ENCODE measurements around the gene TMUB2. TPM values are rescaled to one million over a fixed set of nuclear protein-coding genes. Genes with fewer than 3 reads are reported as not detected.
"Not testable (repeated sequence)": the region's sequence is repeated elsewhere in the genome, so short reads cannot be mapped to it uniquely, and the experiment has no call there.

TMUB2 gene
- total RNA-seq: 10 to 100 TPM; 24.0 to 41.8 (median 31.8) TPM

GRCh38 chr17:44186307-44187130, at the start of gene TMUB2:
Gene TMUB2, plus strand, starts transcription at chr17:44186972. Its CDS starts 737 bp downstream, at chr17:44187709.
- ATAC-seq (replicated peaks in 6 of 8): peak; percentile 86 to 93 (median 88)
- in situ Hi-C loops (cut with MboI; ENCODE audit: low pct_unique_long_range_greater_than_20kb in 2 of 9, low sequenced_read_pairs in 9 of 9, unreplicated experiment in 9 of 9): no loop called here

GRCh38 chr17:44137891-44138709, 48.7 kb upstream of the TMUB2 start:
- peak overlapping the region; percentile 84 to 87 for H3K27ac ChIP-seq
- ATAC-seq (replicated peaks in 6 of 8): peak; percentile 85 to 94 (median 92)
- H3K4me1 ChIP-seq (replicated peaks in 1 of 2): peaks cover 13 to 19% of the 10 kb centered on the region in 2 donors
- in situ Hi-C loops (cut with MboI; ENCODE audit: low pct_unique_long_range_greater_than_20kb in 2 of 9, low sequenced_read_pairs in 9 of 9, unreplicated experiment in 9 of 9): no loop called here
- peak overlapping the region in 4 of 5 donors; percentile 1 to 18 (median 8) for H3K4me3 ChIP-seq
- WGBS, 10 experiments: 0 to 9% (median 0%) methylated on average over 2 to 13 of the region's 20 CpGs; no CpG with 5 or more reads in 5 of the 10 experiments

More at GRCh38 chr17:44186307-44187130, at the start of gene TMUB2:
- H3K4me3 ChIP-seq: peak within 1 kb of the TSS; percentile 56 to 79 (median 70)
- WGBS, 10 experiments: 0 to 10% (median 0%) methylated on average over 1 to 10 of the region's 50 CpGs; no CpG with 5 or more reads in 3 of the 10 experiments
- peaks cover 17 to 19% of the 10 kb centered on the region in 2 donors for H3K4me1 ChIP-seq (replicated peaks in 1 of 2)
- H3K27ac ChIP-seq: peak within 1 kb of the TSS; percentile 95

GRCh38 chr17:44143921-44144320, 42.9 kb upstream of the TMUB2 start:
- H3K4me3 ChIP-seq; in situ Hi-C loops (cut with MboI; ENCODE audit: low pct_unique_long_range_greater_than_20kb in 2 of 9, low sequenced_read_pairs in 9 of 9, unreplicated experiment in 9 of 9); ATAC-seq (replicated peaks in 6 of 8); H3K27ac ChIP-seq; H3K4me1 ChIP-seq (replicated peaks in 1 of 2): not testable (repeated sequence)
- WGBS, 10 experiments: 89 to 100% (median 100%) methylated on average over 1 to 8 of the region's 8 CpGs; no CpG with 5 or more reads in 3 of the 10 experiments

GRCh38 chr17:44144966-44145739, 41.6 kb upstream of the TMUB2 start:
- ATAC-seq (replicated peaks in 6 of 8): no peak
- Histone ChIP-seq H3K27ac (no peak overlapping the region), H3K4me3 (no peak overlapping the region), H3K4me1 (replicated peaks in 1 of 2) (peaks cover 0 to 6% of the 10 kb centered on the region in 2 donors)
- in situ Hi-C loops (cut with MboI; ENCODE audit: low pct_unique_long_range_greater_than_20kb in 2 of 9, low sequenced_read_pairs in 9 of 9, unreplicated experiment in 9 of 9): no loop called here
- WGBS, 10 experiments: 73 to 100% (median 95%) methylated on average over 1 to 6 of the region's 7 CpGs; no CpG with 5 or more reads in 1 of the 10 experiments

GRCh38 chr17:44146375-44147346, 40.1 kb upstream of the TMUB2 start:
- 14 to 100% (median 50%) methylated on average over 1 to 2 of the region's 2 CpGs; no CpG with 5 or more reads in 3 of the 10 experiments for WGBS, 10 experiments
- in situ Hi-C loops (cut with MboI; ENCODE audit: low pct_unique_long_range_greater_than_20kb in 2 of 9, low sequenced_read_pairs in 9 of 9, unreplicated experiment in 9 of 9): no loop called here
- ATAC-seq (replicated peaks in 6 of 8): no peak
- Histone ChIP-seq H3K4me3 (no peak overlapping the region), H3K27ac (no peak overlapping the region), H3K4me1 (replicated peaks in 1 of 2) (peaks cover 0 to 3% of the 10 kb centered on the region in 2 donors)

GRCh38 chr17:44147812-44148211, 39.0 kb upstream of the TMUB2 start:
- Histone ChIP-seq H3K4me1 (replicated peaks in 1 of 2) (no peaks in the 10 kb centered on the region), H3K27ac (no peak overlapping the region), H3K4me3 (no peak overlapping the region)
- 83 to 100% methylated on average over 1 of the region's 4 CpGs; no CpG with 5 or more reads in 8 of the 10 experiments for WGBS, 10 experiments
- peak in 1 of 8 experiments; percentile 18 for ATAC-seq (replicated peaks in 6 of 8)
- in situ Hi-C loops (cut with MboI; ENCODE audit: low pct_unique_long_range_greater_than_20kb in 2 of 9, low sequenced_read_pairs in 9 of 9, unreplicated experiment in 9 of 9): no loop called here

GRCh38 chr17:44149066-44149465, 37.7 kb upstream of the TMUB2 start:
- ATAC-seq (replicated peaks in 6 of 8); in situ Hi-C loops (cut with MboI; ENCODE audit: low pct_unique_long_range_greater_than_20kb in 2 of 9, low sequenced_read_pairs in 9 of 9, unreplicated experiment in 9 of 9); H3K4me1 ChIP-seq (replicated peaks in 1 of 2); H3K4me3 ChIP-seq; H3K27ac ChIP-seq: not testable (repeated sequence)
- WGBS, 10 experiments: 92 to 100% (median 97%) methylated on average over 1 to 2 of the region's 3 CpGs; no CpG with 5 or more reads in 6 of the 10 experiments

GRCh38 chr17:44149750-44150329, 36.9 kb upstream of the TMUB2 start:
- H3K4me1 ChIP-seq (replicated peaks in 1 of 2): no peaks in the 10 kb centered on the region
- H3K4me3 ChIP-seq: no peak overlapping the region
- WGBS, 10 experiments: 83 to 100% (median 96%) methylated on average over 1 to 4 of the region's 4 CpGs; no CpG with 5 or more reads in 2 of the 10 experiments
- no peak overlapping the region for H3K27ac ChIP-seq
- ATAC-seq (replicated peaks in 6 of 8): no peak
- in situ Hi-C loops (cut with MboI; ENCODE audit: low pct_unique_long_range_greater_than_20kb in 2 of 9, low sequenced_read_pairs in 9 of 9, unreplicated experiment in 9 of 9): no loop called here

GRCh38 chr17:44152875-44153274, 33.9 kb upstream of the TMUB2 start:
- no peak overlapping the region for H3K4me3 ChIP-seq
- in situ Hi-C loops (cut with MboI; ENCODE audit: low pct_unique_long_range_greater_than_20kb in 2 of 9, low sequenced_read_pairs in 9 of 9, unreplicated experiment in 9 of 9): no loop called here
- WGBS, 10 experiments: 93 to 100% (median 100%) methylated on average over 1 to 4 of the region's 4 CpGs; no CpG with 5 or more reads in 4 of the 10 experiments
- no peak overlapping the region for H3K27ac ChIP-seq
- no peaks in the 10 kb centered on the region for H3K4me1 ChIP-seq (replicated peaks in 1 of 2)
- no peak for ATAC-seq (replicated peaks in 6 of 8)

- Histone ChIP-seq H3K27ac (no peak overlapping the region), H3K4me3 (no peak overlapping the region), H3K4me1 (replicated peaks in 1 of 2) (no peaks in the 10 kb centered on the region)
- in situ Hi-C loops (cut with MboI; ENCODE audit: low pct_unique_long_range_greater_than_20kb in 2 of 9, low sequenced_read_pairs in 9 of 9, unreplicated experiment in 9 of 9): no loop called here
- 100% methylated on average over 1 to 2 of the region's 2 CpGs; no CpG with 5 or more reads in 5 of the 10 experiments for WGBS, 10 experiments
- no peak for ATAC-seq (replicated peaks in 6 of 8)
Measured at GRCh38 chr17:44155488-44155887, 31.3 kb upstream of the TMUB2 start.

- H3K4me1 ChIP-seq (replicated peaks in 1 of 2): no peaks in the 10 kb centered on the region
- no peak overlapping the region for H3K27ac ChIP-seq
- ATAC-seq (replicated peaks in 6 of 8): peak in 1 of 8 experiments; percentile 19
- in situ Hi-C loops (cut with MboI; ENCODE audit: low pct_unique_long_range_greater_than_20kb in 2 of 9, low sequenced_read_pairs in 9 of 9, unreplicated experiment in 9 of 9): no loop called here
- WGBS, 10 experiments: 76 to 100% (median 95%) methylated on average over 3 to 11 of the region's 15 CpGs
- no peak overlapping the region for H3K4me3 ChIP-seq
Measured at GRCh38 chr17:44159519-44160210, 27.1 kb upstream of the TMUB2 start.
